H9 (cell line): ENCODE data around the gene FMN1. TPM values are rescaled to one million over a fixed set of nuclear protein-coding genes. Genes with fewer than 3 reads are reported as not detected.

Experiments used
- DNase-seq: peaks from one replicate; pipeline ENCODE4 v3.0.0-alpha.2; 2017
- H2AFZ ChIP-seq: one replicate; pipeline ENCODE4 v1.6.1; 2013; ENCODE audit warnings: mild to moderate bottlenecking, low read length, control low read depth, moderate library complexity
- H2AK5ac ChIP-seq: 2 replicates; pipeline ENCODE4 v1.6.1; 2013; ENCODE audit warnings: low read length, control low read depth, mixed read lengths; ENCODE audit not compliant: insufficient read length
- H2BK120ac ChIP-seq: one replicate; pipeline ENCODE4 v1.6.1; 2013; ENCODE audit warnings: low read depth, mild to moderate bottlenecking, low read length, control low read depth, inconsistent platforms; ENCODE audit not compliant: poor library complexity, severe bottlenecking
- H2BK12ac ChIP-seq: 2 replicates; pipeline ENCODE4 v1.6.1; 2013; ENCODE audit warnings: low read length, control low read depth, mixed read lengths, low read depth; ENCODE audit not compliant: insufficient read length
- H2BK15ac ChIP-seq: 2 replicates; pipeline ENCODE4 v1.6.1; 2013; ENCODE audit warnings: low read depth, low read length, control low read depth
- H2BK20ac ChIP-seq: one replicate; pipeline ENCODE4 v1.6.1; 2013; ENCODE audit warnings: low read depth, mild to moderate bottlenecking, low read length, control low read depth, inconsistent platforms; ENCODE audit not compliant: poor library complexity, severe bottlenecking
- H2BK5ac ChIP-seq: 2 replicates; pipeline ENCODE4 v1.6.1; 2013; ENCODE audit warnings: low read length, control low read depth, mixed read lengths; ENCODE audit not compliant: insufficient read length
- H3K14ac ChIP-seq: 2 replicates; pipeline ENCODE4 v1.6.1; 2013; ENCODE audit warnings: low read length, control low read depth; ENCODE audit not compliant: insufficient read depth
- H3K18ac ChIP-seq: 2 replicates; pipeline ENCODE4 v1.6.1; 2013; ENCODE audit warnings: low read depth, mild to moderate bottlenecking, mixed read lengths, low read length, control low read depth; ENCODE audit not compliant: insufficient read length
- H3K23ac ChIP-seq: 2 replicates; pipeline ENCODE4 v1.6.1; 2013; ENCODE audit warnings: low read length, control low read depth, mixed read lengths, low read depth; ENCODE audit not compliant: insufficient read length
- H3K23me2 ChIP-seq: 2 replicates; pipeline ENCODE4 v1.6.1; 2013; ENCODE audit warnings: low read depth, mild to moderate bottlenecking, mixed read lengths, low read length, control low read depth; ENCODE audit not compliant: insufficient read length, poor library complexity, severe bottlenecking
- H3K27ac ChIP-seq: 2 replicates; pipeline ENCODE4 v1.5.1; 2013; ENCODE audit warnings: low read length, control low read depth, mixed read lengths, low read depth; ENCODE audit not compliant: insufficient read length
- H3K27me3 ChIP-seq: 2 replicates; pipeline ENCODE4 v1.6.1; 2013; ENCODE audit warnings: low read length, control low read depth, inconsistent platforms; ENCODE audit not compliant: insufficient read depth
- H3K4ac ChIP-seq: 2 replicates; pipeline ENCODE4 v1.6.1; 2013; ENCODE audit warnings: low read depth, mild to moderate bottlenecking, control low read depth, inconsistent platforms, low read length, moderate library complexity
- H3K4me1 ChIP-seq: 2 replicates; pipeline ENCODE4 v1.6.1; 2013; ENCODE audit warnings: low read length, control low read depth, inconsistent platforms; ENCODE audit not compliant: insufficient read depth
- H3K4me2 ChIP-seq: 2 replicates; pipeline ENCODE4 v1.6.1; 2013; ENCODE audit warnings: low read length, control low read depth, mixed read lengths; ENCODE audit not compliant: insufficient read length, insufficient read depth
- H3K56ac ChIP-seq: 2 replicates; pipeline ENCODE4 v1.6.1; 2013; ENCODE audit warnings: low read depth, mild to moderate bottlenecking, mixed read lengths, low read length, control low read depth; ENCODE audit not compliant: insufficient read length
- H3K79me1 ChIP-seq: 2 replicates; pipeline ENCODE4 v1.6.1; 2013; ENCODE audit warnings: low read depth, mild to moderate bottlenecking, moderate library complexity, low read length, control low read depth, inconsistent platforms; ENCODE audit not compliant: insufficient read depth, poor library complexity, severe bottlenecking
- H3K79me2 ChIP-seq: 2 replicates; pipeline ENCODE4 v1.6.1; 2013; ENCODE audit warnings: low read length, control low read depth, inconsistent platforms; ENCODE audit not compliant: insufficient read depth
- H3K9ac ChIP-seq: 2 replicates; pipeline ENCODE4 v1.6.1; 2013; ENCODE audit warnings: low read length, control low read depth, mixed read lengths; ENCODE audit not compliant: insufficient read length; ENCODE audit errors: extremely low read depth
- H3K9me3 ChIP-seq: one replicate; pipeline ENCODE4 v1.6.1; 2013; ENCODE audit warnings: low read depth, low read length, inconsistent platforms; ENCODE audit not compliant: control insufficient read depth
- H3T11ph ChIP-seq: one replicate; pipeline ENCODE4 v1.6.1; 2013; ENCODE audit warnings: mild to moderate bottlenecking, low read length, control low read depth, inconsistent platforms
- H4K20me1 ChIP-seq: one replicate; pipeline ENCODE4 v1.6.1; 2013; ENCODE audit not compliant: control insufficient read depth, insufficient read length, insufficient read depth
- H4K5ac ChIP-seq: 2 replicates; pipeline ENCODE4 v1.6.1; 2013; ENCODE audit warnings: low read depth, mild to moderate bottlenecking, mixed read lengths, low read length, control low read depth; ENCODE audit not compliant: insufficient read length
- H4K8ac ChIP-seq: replicated peaks from 2 replicates; pipeline ENCODE4 v1.6.1; 2013; ENCODE audit warnings: low read length, control low read depth, mixed read lengths, low read depth; ENCODE audit not compliant: insufficient read length
- H4K91ac ChIP-seq: 2 replicates; pipeline ENCODE4 v1.6.1; 2013; ENCODE audit warnings: low read depth, mild to moderate bottlenecking, moderate library complexity, mixed read lengths, low read length, control low read depth; ENCODE audit not compliant: insufficient read length
- H3K27ac Mint-ChIP-seq, 3 experiments: 2 replicates in 2 of 3; 3 replicates in 1 of 3; pipeline ENCODE4 v1.8.0; 2020 to 2021; ENCODE audit warnings: mixed read lengths in 3 of 3, mild to moderate bottlenecking in 1 of 3, moderate library complexity in 1 of 3
- H3K27me3 Mint-ChIP-seq: 2 replicates; pipeline ENCODE4 v1.8.0; 2021; ENCODE audit warnings: low read depth, mild to moderate bottlenecking, moderate library complexity, mixed read lengths
- H3K36me3 Mint-ChIP-seq, 3 experiments: 2 replicates in 2 of 3; 3 replicates in 1 of 3; pipeline ENCODE4 v1.8.0; 2020 to 2021; ENCODE audit warnings: low read depth in 3 of 3, mixed read lengths in 3 of 3; ENCODE audit not compliant: insufficient read depth in 1 of 3
- H3K4me1 Mint-ChIP-seq, 2 experiments: 2 replicates each; pipeline ENCODE4 v1.8.0; 2020; ENCODE audit warnings: mixed read lengths in 2 of 2
- H3K4me3 Mint-ChIP-seq, 2 experiments: 2 replicates in 1 of 2; 3 replicates in 1 of 2; pipeline ENCODE4 v1.8.0; 2020 to 2021; ENCODE audit warnings: mild to moderate bottlenecking in 2 of 2, mixed read lengths in 2 of 2, moderate library complexity in 1 of 2
- H3K9me3 Mint-ChIP-seq, 2 experiments: 2 replicates in 1 of 2; 3 replicates in 1 of 2; pipeline ENCODE4 v1.8.0; 2020; ENCODE audit warnings: mild to moderate bottlenecking in 2 of 2, mixed read lengths in 2 of 2, moderate library complexity in 1 of 2
- WGBS: extraction: QIAGEN DNeasy Blood & Tissue Kit; methylation state at CpG from one replicate; pipeline ENCODE4 v1.1.7; 2013; ENCODE audit warnings: missing lambda C conversion rate, low lambda C conversion rate, mixed read lengths; ENCODE audit not compliant: insufficient read length; ENCODE audit errors: extremely low coverage; 5-methylcytosine and 5-hydroxymethylcytosine counted together
- total RNA-seq: library from RNA; stranded (reverse); gene quantifications from 2 replicates; pipeline ENCODE4 v1.2.1, GENCODE V29; 2021
- TF ChIP-seq, protein P1 (sequence below): fragments of 200-600 bp; sonication (generic); conservative IDR thresholded peaks from 3 replicates; pipeline ENCODE4 v1.8.0; 2021; ENCODE audit warnings: antibody characterized with exemption, mild to moderate bottlenecking

FMN1 gene
- total RNA-seq, 1 experiment from 2014 or later, result 1.9 TPM

DNA sequence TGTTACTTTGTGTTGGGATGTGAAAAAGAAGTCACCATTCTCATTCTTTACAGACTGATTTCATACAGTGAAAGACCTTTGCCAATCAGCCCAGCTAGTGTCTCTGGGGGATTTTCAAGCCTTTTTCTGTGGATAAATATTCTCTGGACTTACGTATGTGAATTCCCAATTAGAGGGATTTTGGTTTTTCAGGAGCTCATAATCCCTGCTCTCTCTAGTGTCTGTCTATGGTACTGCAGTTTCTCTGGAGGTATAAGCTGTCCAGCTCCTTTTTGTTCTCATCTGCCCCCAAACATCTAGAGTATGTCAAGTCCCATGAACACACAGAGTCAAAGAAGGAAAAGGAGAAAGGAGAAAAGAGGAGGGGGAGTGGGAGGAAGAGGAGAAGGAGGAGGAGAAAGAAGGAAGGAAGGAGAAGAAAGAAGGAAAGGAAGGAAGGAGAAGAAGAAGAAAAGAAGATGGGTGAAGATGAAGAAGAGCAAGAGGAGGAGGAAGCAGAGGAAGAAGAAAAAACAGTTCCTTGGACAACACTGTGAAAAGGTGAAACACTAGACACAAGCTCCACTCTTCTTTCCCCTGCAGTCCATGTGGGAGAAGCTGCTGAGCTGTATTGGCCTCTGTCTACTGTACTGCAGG lies 258.1 kb downstream of the FMN1 start:
- Mint-ChIP-seq H3K9me3 (peaks cover 13 to 17% of the 10 kb centered on the region in 2 experiments), H3K27ac (no peak overlapping the region), H3K4me3 (no peak overlapping the region), H3K27me3 (peaks cover 1% of the 10 kb centered on the region; the same call in 1 of the 2 replicates), H3K4me1 (peaks cover 3 to 4% of the 10 kb centered on the region in 2 experiments; a peak in 3 of 4 replicates), H3K36me3 (peaks cover 3 to 15% (median 6%) of the 10 kb centered on the region in 3 experiments; a peak in 6 of 7 replicates)
- no peak overlapping the region for H4K5ac ChIP-seq
- H3T11ph ChIP-seq, result no peak overlapping the region
- H3K9me3 ChIP-seq, result no peaks in the 10 kb centered on the region
- DNase-seq, result no peak
- no peak overlapping the region for H2BK15ac ChIP-seq
- H3K18ac ChIP-seq, result no peak overlapping the region
- no peak overlapping the region for H3K4ac ChIP-seq
- no peak overlapping the region for H3K9ac ChIP-seq
- H3K79me1 ChIP-seq, result no peaks in the 10 kb centered on the region
- no peak overlapping the region for H2BK5ac ChIP-seq
- no CpG with 5 or more reads among the region's 1 CpG for WGBS
- TF ChIP-seq, protein P1, sequence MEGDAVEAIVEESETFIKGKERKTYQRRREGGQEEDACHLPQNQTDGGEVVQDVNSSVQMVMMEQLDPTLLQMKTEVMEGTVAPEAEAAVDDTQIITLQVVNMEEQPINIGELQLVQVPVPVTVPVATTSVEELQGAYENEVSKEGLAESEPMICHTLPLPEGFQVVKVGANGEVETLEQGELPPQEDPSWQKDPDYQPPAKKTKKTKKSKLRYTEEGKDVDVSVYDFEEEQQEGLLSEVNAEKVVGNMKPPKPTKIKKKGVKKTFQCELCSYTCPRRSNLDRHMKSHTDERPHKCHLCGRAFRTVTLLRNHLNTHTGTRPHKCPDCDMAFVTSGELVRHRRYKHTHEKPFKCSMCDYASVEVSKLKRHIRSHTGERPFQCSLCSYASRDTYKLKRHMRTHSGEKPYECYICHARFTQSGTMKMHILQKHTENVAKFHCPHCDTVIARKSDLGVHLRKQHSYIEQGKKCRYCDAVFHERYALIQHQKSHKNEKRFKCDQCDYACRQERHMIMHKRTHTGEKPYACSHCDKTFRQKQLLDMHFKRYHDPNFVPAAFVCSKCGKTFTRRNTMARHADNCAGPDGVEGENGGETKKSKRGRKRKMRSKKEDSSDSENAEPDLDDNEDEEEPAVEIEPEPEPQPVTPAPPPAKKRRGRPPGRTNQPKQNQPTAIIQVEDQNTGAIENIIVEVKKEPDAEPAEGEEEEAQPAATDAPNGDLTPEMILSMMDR, result peak; percentile 67
- no peak overlapping the region for H3K27ac ChIP-seq
- no peaks in the 10 kb centered on the region for H3K79me2 ChIP-seq
- no peak overlapping the region for H3K23ac ChIP-seq
- no peaks in the 10 kb centered on the region for H3K23me2 ChIP-seq
- peak overlapping the region; percentile 50 for H3K56ac ChIP-seq
- H2BK12ac ChIP-seq, result no peak overlapping the region
- no peak overlapping the region for H4K91ac ChIP-seq
- H3K27me3 ChIP-seq, result no peaks in the 10 kb centered on the region; the same call in 1 of the 2 replicates
- no peak overlapping the region for H4K8ac ChIP-seq
- no peak overlapping the region for H2AK5ac ChIP-seq
- H2BK120ac ChIP-seq, result no peak overlapping the region
- H4K20me1 ChIP-seq, result no peaks in the 10 kb centered on the region
- no peak overlapping the region; the same call in 1 of the 2 replicates for H3K14ac ChIP-seq
- H2BK20ac ChIP-seq, result no peak overlapping the region
- H3K4me2 ChIP-seq, result no peak overlapping the region
- no peaks in the 10 kb centered on the region for H3K4me1 ChIP-seq
- no peak overlapping the region for H2AFZ ChIP-seq
